ENCODE data around the gene TUFM. TPM values are rescaled to one million over a fixed set of nuclear protein-coding genes. Genes with fewer than 3 reads are reported as not detected.

Gene TUFM
- total and polyA plus RNA-seq, 2 experiments from 2014 or later, result 192 to 248 TPM

DNA sequence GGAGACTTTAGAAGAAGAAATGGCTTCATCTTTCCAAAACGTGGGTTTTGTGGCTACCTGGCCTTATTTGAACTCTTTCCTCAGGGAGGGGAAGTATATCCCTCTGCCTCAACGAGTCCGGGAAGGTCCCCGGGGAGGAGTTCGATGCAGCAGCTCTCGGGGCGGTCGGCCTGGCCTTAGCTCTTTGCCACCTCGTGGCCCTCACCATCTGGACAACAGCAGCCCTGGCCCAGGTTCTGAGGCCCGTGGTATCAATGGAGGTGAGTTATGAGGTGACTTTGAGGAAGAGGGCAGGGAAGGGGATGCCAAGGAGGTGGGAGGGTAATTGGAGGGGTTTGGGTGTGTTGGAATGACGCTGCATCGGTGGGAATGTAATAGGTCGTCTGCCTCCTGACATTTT, 15.6 kb downstream of the TUFM start:
- Mint-ChIP-seq H3K27me3 (ENCODE audit: insufficient read depth, low read depth, poor library complexity) (peaks cover 8% of the 10 kb centered on the region), H3K9me3 (no peaks in the 10 kb centered on the region), H3K27ac (no peak overlapping the region), H3K36me3 (ENCODE audit: low read depth) (peaks cover 100% of the 10 kb centered on the region), H3K4me1 (peaks cover 12% of the 10 kb centered on the region), H3K4me3 (no peak overlapping the region)
- H3K4me2 ChIP-seq, result no peak overlapping the region
- peaks cover 50% of the 10 kb centered on the region for H3K79me2 ChIP-seq (replicated peaks; ENCODE audit: insufficient read depth)
- DNase-seq (ENCODE audit: low spot score) (no peak), ATAC-seq (no peak)
- H3K4me1 ChIP-seq (ENCODE audit: insufficient read depth), result 0 out of 2 replicates have a peak, but pooled peaks cover 1% of the 10 kb centered on the region
- H2AFZ ChIP-seq, result no peak overlapping the region
- TF ChIP-seq ZNF114 (CRISPR knock-in tag; IDR thresholded peaks at IDR 0.05) (no peak), JUNB (IDR thresholded peaks at IDR 0.05; ENCODE audit: unreplicated experiment) (no peak), POLR2AphosphoS5 (IDR thresholded peaks at IDR 0.05; ENCODE audit: low read depth) (no peak), EZH2phosphoT487 (IDR thresholded peaks at IDR 0.05; ENCODE audit: unreplicated experiment) (no peak), NANOG (IDR thresholded peaks at IDR 0.05; ENCODE audit: borderline replicate concordance) (no peak)
- TF ChIP-seq, protein P1, sequence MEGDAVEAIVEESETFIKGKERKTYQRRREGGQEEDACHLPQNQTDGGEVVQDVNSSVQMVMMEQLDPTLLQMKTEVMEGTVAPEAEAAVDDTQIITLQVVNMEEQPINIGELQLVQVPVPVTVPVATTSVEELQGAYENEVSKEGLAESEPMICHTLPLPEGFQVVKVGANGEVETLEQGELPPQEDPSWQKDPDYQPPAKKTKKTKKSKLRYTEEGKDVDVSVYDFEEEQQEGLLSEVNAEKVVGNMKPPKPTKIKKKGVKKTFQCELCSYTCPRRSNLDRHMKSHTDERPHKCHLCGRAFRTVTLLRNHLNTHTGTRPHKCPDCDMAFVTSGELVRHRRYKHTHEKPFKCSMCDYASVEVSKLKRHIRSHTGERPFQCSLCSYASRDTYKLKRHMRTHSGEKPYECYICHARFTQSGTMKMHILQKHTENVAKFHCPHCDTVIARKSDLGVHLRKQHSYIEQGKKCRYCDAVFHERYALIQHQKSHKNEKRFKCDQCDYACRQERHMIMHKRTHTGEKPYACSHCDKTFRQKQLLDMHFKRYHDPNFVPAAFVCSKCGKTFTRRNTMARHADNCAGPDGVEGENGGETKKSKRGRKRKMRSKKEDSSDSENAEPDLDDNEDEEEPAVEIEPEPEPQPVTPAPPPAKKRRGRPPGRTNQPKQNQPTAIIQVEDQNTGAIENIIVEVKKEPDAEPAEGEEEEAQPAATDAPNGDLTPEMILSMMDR (conservative IDR thresholded peaks at IDR 0.05; ENCODE audit: low read depth in 2 of 2), result no peak
- TF ChIP-seq, protein P2, sequence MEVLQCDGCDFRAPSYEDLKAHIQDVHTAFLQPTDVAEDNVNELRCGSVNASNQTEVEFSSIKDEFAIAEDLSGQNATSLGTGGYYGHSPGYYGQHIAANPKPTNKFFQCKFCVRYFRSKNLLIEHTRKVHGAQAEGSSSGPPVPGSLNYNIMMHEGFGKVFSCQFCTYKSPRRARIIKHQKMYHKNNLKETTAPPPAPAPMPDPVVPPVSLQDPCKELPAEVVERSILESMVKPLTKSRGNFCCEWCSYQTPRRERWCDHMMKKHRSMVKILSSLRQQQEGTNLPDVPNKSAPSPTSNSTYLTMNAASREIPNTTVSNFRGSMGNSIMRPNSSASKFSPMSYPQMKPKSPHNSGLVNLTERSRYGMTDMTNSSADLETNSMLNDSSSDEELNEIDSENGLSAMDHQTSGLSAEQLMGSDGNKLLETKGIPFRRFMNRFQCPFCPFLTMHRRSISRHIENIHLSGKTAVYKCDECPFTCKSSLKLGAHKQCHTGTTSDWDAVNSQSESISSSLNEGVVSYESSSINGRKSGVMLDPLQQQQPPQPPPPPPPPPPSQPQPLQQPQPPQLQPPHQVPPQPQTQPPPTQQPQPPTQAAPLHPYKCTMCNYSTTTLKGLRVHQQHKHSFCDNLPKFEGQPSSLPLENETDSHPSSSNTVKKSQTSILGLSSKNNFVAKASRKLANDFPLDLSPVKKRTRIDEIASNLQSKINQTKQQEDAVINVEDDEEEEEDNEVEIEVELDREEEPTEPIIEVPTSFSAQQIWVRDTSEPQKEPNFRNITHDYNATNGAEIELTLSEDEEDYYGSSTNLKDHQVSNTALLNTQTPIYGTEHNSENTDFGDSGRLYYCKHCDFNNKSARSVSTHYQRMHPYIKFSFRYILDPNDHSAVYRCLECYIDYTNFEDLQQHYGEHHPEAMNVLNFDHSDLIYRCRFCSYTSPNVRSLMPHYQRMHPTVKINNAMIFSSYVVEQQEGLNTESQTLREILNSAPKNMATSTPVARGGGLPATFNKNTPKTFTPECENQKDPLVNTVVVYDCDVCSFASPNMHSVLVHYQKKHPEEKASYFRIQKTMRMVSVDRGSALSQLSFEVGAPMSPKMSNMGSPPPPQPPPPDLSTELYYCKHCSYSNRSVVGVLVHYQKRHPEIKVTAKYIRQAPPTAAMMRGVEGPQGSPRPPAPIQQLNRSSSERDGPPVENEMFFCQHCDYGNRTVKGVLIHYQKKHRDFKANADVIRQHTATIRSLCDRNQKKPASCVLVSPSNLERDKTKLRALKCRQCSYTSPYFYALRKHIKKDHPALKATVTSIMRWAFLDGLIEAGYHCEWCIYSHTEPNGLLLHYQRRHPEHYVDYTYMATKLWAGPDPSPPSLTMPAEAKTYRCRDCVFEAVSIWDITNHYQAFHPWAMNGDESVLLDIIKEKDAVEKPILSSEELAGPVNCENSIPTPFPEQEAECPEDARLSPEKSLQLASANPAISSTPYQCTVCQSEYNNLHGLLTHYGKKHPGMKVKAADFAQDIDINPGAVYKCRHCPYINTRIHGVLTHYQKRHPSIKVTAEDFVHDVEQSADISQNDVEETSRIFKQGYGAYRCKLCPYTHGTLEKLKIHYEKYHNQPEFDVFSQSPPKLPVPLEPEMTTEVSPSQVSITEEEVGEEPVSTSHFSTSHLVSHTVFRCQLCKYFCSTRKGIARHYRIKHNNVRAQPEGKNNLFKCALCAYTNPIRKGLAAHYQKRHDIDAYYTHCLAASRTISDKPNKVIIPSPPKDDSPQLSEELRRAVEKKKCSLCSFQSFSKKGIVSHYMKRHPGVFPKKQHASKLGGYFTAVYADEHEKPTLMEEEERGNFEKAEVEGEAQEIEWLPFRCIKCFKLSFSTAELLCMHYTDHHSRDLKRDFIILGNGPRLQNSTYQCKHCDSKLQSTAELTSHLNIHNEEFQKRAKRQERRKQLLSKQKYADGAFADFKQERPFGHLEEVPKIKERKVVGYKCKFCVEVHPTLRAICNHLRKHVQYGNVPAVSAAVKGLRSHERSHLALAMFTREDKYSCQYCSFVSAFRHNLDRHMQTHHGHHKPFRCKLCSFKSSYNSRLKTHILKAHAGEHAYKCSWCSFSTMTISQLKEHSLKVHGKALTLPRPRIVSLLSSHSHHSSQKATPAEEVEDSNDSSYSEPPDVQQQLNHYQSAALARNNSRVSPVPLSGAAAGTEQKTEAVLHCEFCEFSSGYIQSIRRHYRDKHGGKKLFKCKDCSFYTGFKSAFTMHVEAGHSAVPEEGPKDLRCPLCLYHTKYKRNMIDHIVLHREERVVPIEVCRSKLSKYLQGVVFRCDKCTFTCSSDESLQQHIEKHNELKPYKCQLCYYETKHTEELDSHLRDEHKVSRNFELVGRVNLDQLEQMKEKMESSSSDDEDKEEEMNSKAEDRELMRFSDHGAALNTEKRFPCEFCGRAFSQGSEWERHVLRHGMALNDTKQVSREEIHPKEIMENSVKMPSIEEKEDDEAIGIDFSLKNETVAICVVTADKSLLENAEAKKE (CRISPR knock-in tag; IDR thresholded peaks at IDR 0.05), result no peak
- TF ChIP-seq, protein P3, sequence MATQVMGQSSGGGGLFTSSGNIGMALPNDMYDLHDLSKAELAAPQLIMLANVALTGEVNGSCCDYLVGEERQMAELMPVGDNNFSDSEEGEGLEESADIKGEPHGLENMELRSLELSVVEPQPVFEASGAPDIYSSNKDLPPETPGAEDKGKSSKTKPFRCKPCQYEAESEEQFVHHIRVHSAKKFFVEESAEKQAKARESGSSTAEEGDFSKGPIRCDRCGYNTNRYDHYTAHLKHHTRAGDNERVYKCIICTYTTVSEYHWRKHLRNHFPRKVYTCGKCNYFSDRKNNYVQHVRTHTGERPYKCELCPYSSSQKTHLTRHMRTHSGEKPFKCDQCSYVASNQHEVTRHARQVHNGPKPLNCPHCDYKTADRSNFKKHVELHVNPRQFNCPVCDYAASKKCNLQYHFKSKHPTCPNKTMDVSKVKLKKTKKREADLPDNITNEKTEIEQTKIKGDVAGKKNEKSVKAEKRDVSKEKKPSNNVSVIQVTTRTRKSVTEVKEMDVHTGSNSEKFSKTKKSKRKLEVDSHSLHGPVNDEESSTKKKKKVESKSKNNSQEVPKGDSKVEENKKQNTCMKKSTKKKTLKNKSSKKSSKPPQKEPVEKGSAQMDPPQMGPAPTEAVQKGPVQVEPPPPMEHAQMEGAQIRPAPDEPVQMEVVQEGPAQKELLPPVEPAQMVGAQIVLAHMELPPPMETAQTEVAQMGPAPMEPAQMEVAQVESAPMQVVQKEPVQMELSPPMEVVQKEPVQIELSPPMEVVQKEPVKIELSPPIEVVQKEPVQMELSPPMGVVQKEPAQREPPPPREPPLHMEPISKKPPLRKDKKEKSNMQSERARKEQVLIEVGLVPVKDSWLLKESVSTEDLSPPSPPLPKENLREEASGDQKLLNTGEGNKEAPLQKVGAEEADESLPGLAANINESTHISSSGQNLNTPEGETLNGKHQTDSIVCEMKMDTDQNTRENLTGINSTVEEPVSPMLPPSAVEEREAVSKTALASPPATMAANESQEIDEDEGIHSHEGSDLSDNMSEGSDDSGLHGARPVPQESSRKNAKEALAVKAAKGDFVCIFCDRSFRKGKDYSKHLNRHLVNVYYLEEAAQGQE (IDR thresholded peaks at IDR 0.05; ENCODE audit: unreplicated experiment), result no peak
- TF ChIP-seq, protein P4, sequence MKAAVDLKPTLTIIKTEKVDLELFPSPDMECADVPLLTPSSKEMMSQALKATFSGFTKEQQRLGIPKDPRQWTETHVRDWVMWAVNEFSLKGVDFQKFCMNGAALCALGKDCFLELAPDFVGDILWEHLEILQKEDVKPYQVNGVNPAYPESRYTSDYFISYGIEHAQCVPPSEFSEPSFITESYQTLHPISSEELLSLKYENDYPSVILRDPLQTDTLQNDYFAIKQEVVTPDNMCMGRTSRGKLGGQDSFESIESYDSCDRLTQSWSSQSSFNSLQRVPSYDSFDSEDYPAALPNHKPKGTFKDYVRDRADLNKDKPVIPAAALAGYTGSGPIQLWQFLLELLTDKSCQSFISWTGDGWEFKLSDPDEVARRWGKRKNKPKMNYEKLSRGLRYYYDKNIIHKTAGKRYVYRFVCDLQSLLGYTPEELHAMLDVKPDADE (IDR thresholded peaks at IDR 0.05), result no peak
- H3F3A ChIP-seq (replicated peaks; ENCODE audit: low read depth), result peaks cover 26% of the 10 kb centered on the region
- no peak overlapping the region for H3K27ac ChIP-seq (ENCODE audit: low read depth)
- no peak overlapping the region for H3K4me3 ChIP-seq
- peaks cover 37% of the 10 kb centered on the region for H4K20me1 ChIP-seq (replicated peaks; ENCODE audit: insufficient read depth)
- H3K9me2 ChIP-seq (ENCODE audit: insufficient read depth), result no peaks in the 10 kb centered on the region
- peaks cover 95% of the 10 kb centered on the region for H3K36me3 ChIP-seq (ENCODE audit: insufficient read depth)
- H3K27me3 ChIP-seq (ENCODE audit: insufficient read depth), result no peaks in the 10 kb centered on the region
